Hepatocyte (in vitro differentiated cells): ENCODE data around the gene DDIT4L. TPM values are rescaled to one million over a fixed set of nuclear protein-coding genes. Genes with fewer than 3 reads are reported as not detected.
A peak's percentile ranks its signal among the peaks of the same experiment; 100 is the strongest.

Experiments used
- DNase-seq: peaks from one replicate; pipeline ENCODE4 v3.0.0-alpha.2; 2016; ENCODE audit warnings: low spot score
- H2AFZ ChIP-seq: fragments of 200-600 bp; sonication (generic); 2 replicates; pipeline ENCODE4 v1.6.0; 2016; ENCODE audit warnings: antibody characterized with exemption, mild to moderate bottlenecking
- H3K27ac ChIP-seq: fragments of 200-600 bp; sonication (generic); 2 replicates; pipeline ENCODE4 v1.5.1; 2016; ENCODE audit warnings: mild to moderate bottlenecking
- H3K27me3 ChIP-seq: fragments of 200-600 bp; sonication (generic); 2 replicates; pipeline ENCODE4 v1.6.1; 2016
- H3K36me3 ChIP-seq: fragments of 200-600 bp; sonication (generic); replicated peaks from 2 replicates; pipeline ENCODE4 v1.5.1; 2016; ENCODE audit warnings: low read depth; ENCODE audit not compliant: insufficient read depth
- H3K4me1 ChIP-seq: fragments of 200-600 bp; sonication (generic); 2 replicates; pipeline ENCODE4 v1.5.1; 2016; ENCODE audit warnings: mild to moderate bottlenecking, moderate library complexity; ENCODE audit not compliant: insufficient read depth
- H3K4me2 ChIP-seq: fragments of 200-600 bp; sonication (generic); 2 replicates; pipeline ENCODE4 v1.6.0; 2016
- H3K4me3 ChIP-seq: fragments of 200-600 bp; sonication (generic); 2 replicates; pipeline ENCODE4 v1.5.1; 2016; ENCODE audit warnings: mild to moderate bottlenecking
- H3K79me2 ChIP-seq: fragments of 200-600 bp; sonication (generic); 2 replicates; pipeline ENCODE4 v1.6.0; 2017; ENCODE audit warnings: mild to moderate bottlenecking
- H3K9me2 ChIP-seq: fragments of 200-600 bp; sonication (generic); replicated peaks from 2 replicates; pipeline ENCODE4 v1.6.0; 2017; ENCODE audit warnings: mild to moderate bottlenecking; ENCODE audit not compliant: insufficient read depth
- H3K9me3 ChIP-seq: fragments of 200-600 bp; sonication (generic); 2 replicates; pipeline ENCODE4 v1.5.1; 2016; ENCODE audit warnings: low read depth, mild to moderate bottlenecking
- H4K20me1 ChIP-seq: fragments of 200-600 bp; sonication (generic); 2 replicates; pipeline ENCODE4 v1.6.0; 2016; ENCODE audit warnings: mild to moderate bottlenecking; ENCODE audit not compliant: insufficient read depth, poor library complexity, severe bottlenecking
- CTCF ChIP-seq: fragments of 200-600 bp; sonication (generic); IDR thresholded peaks from 2 replicates; pipeline ENCODE4 v1.5.1; 2016; ENCODE audit warnings: antibody characterized with exemption, mild to moderate bottlenecking; ENCODE audit not compliant: poor library complexity
- EZH2 ChIP-seq: fragments of 200-600 bp; sonication (generic); IDR thresholded peaks from 2 replicates; pipeline ENCODE4 v1.6.1; 2016; ENCODE audit warnings: antibody characterized with exemption, mild to moderate bottlenecking, borderline replicate concordance
- EZH2phosphoT487 ChIP-seq: fragments of 200-600 bp; sonication (generic); IDR thresholded peaks from one replicate; pipeline ENCODE4 v1.6.1; 2018; ENCODE audit warnings: antibody characterized with exemption, mild to moderate bottlenecking, low read depth, moderate library complexity; ENCODE audit not compliant: unreplicated experiment, severe bottlenecking
- WGBS: methylation state at CpG from one replicate; pipeline ENCODE4 v1.1.6; 2016; ENCODE audit warnings: low lambda C conversion rate; ENCODE audit errors: missing lambda C conversion rate; 5-methylcytosine and 5-hydroxymethylcytosine counted together
- polyA plus RNA-seq: library from polyadenylated mRNA; unstranded; fragments of >200 nt; fragmentation: Nextera tagmentation; extraction: Ambion mirVana; gene quantifications from 2 replicates; pipeline ENCODE4 v1.2.1, GENCODE V29; 2016
- total RNA-seq: library from RNA; depleted of rRNA; stranded (reverse); fragments of >200 nt; gene quantifications from 2 replicates; pipeline ENCODE4 v1.2.3, GENCODE V29; 2014

Gene DDIT4L
- total and polyA plus RNA-seq, 2 experiments from 2014 or later, result 0.64 to 3.6 TPM

GRCh38 chr4:100164808-100165760, 25.2 kb downstream of the DDIT4L start:
- Histone ChIP-seq H3K9me3 (peaks cover 4% of the 10 kb centered on the region), H3K9me2 (no peaks in the 10 kb centered on the region), H4K20me1 (no peaks in the 10 kb centered on the region), H3K4me1 (peaks cover 11% of the 10 kb centered on the region), H3K4me2 (no peak overlapping the region), H3K36me3 (no peaks in the 10 kb centered on the region), H3K27me3 (no peaks in the 10 kb centered on the region), H2AFZ (no peak overlapping the region), H3K79me2 (no peaks in the 10 kb centered on the region), H3K27ac (no peak overlapping the region), H3K4me3 (no peak overlapping the region)
- TF ChIP-seq EZH2phosphoT487 (no peak), EZH2 (no peak), CTCF (no peak)
- 58% methylated on average over 6 of the region's 6 CpGs for WGBS
- DNase-seq, result no peak

- no peaks in the 10 kb centered on the region for H3K79me2 ChIP-seq
- H3K9me3 ChIP-seq, result peaks cover 4% of the 10 kb centered on the region
- no peaks in the 10 kb centered on the region for H4K20me1 ChIP-seq
- peak overlapping the region; percentile 31 for H3K27ac ChIP-seq
- H3K4me1 ChIP-seq, result no peaks in the 10 kb centered on the region
- no peak overlapping the region for H2AFZ ChIP-seq
- no peak for TF ChIP-seq EZH2phosphoT487
- no peak for TF ChIP-seq EZH2
- TF ChIP-seq CTCF, result no peak
- no peak for DNase-seq
- 68% methylated on average over 3 of the region's 3 CpGs for WGBS
- H3K9me2 ChIP-seq, result no peaks in the 10 kb centered on the region
- no peak overlapping the region for H3K4me3 ChIP-seq
- H3K4me2 ChIP-seq, result no peak overlapping the region
- no peaks in the 10 kb centered on the region for H3K27me3 ChIP-seq
- no peaks in the 10 kb centered on the region for H3K36me3 ChIP-seq
Measured at GRCh38 chr4:100162027-100162685, 28.1 kb downstream of the DDIT4L start.

GRCh38 chr4:100149190-100149589, 41.1 kb downstream of the DDIT4L start:
- Histone ChIP-seq H3K79me2 (no peaks in the 10 kb centered on the region), H4K20me1 (no peaks in the 10 kb centered on the region), H3K9me2 (no peaks in the 10 kb centered on the region), H3K27ac (no peak overlapping the region), H3K9me3 (no peaks in the 10 kb centered on the region), H3K36me3 (no peaks in the 10 kb centered on the region), H3K27me3 (no peaks in the 10 kb centered on the region), H2AFZ (no peak overlapping the region), H3K4me3 (no peak overlapping the region), H3K4me1 (no peaks in the 10 kb centered on the region), H3K4me2 (no peak overlapping the region)
- 98% methylated on average over 6 of the region's 6 CpGs for WGBS
- no peak for DNase-seq
- no peak for TF ChIP-seq CTCF
- TF ChIP-seq EZH2, result no peak
- TF ChIP-seq EZH2phosphoT487, result no peak
